ENCODE data around the gene TRIM22. TPM values are rescaled to one million over a fixed set of nuclear protein-coding genes. Genes with fewer than 3 reads are reported as not detected.

Gene TRIM22
- polyA plus RNA-seq, 10 donors: 4.5 to 16.0 (median 10.6) TPM

GRCh38 chr11:5737670-5738392 is 48.2 kb downstream of the TRIM22 start:
- no peak for DNase-seq

GRCh38 chr11:5738431-5738830 is 48.8 kb downstream of the TRIM22 start:
- DNase-seq: no peak

GRCh38 chr11:5746614-5747013 is 57.0 kb downstream of the TRIM22 start:
- DNase-seq: no peak

- DNase-seq: no peak
These were observed 60.2 kb downstream of the TRIM22 start for GRCh38 chr11:5749836-5750235.

- no peak for DNase-seq
These were observed 64.4 kb downstream of the TRIM22 start, which contains the start of gene OR52N4 for GRCh38 chr11:5753943-5754342. Gene OR52N4 (plus strand): TSS chr11:5754243. CDS start chr11:5754741, 498 bp downstream.

Other genes starting within 250 kb of the TRIM22 start
- not detected for gene OR51I1, start 248.3 kb upstream of the TRIM22 start, polyA plus RNA-seq (ENCODE audit: insufficient read length in 10 of 10)
- not detected for gene OR51I2, start 240.5 kb upstream of the TRIM22 start, polyA plus RNA-seq (ENCODE audit: insufficient read length in 10 of 10)
- not detected for gene OR52D1, start 201.1 kb upstream of the TRIM22 start, polyA plus RNA-seq (ENCODE audit: insufficient read length in 10 of 10)
- not detected for gene UBQLN3, start 179.8 kb upstream of the TRIM22 start, polyA plus RNA-seq (ENCODE audit: insufficient read length in 10 of 10)
- under 1 TPM; 0.05 to 0.53 (median 0.19) TPM for gene UBQLNL, start 173.1 kb upstream of the TRIM22 start, polyA plus RNA-seq (ENCODE audit: insufficient read length in 10 of 10)
- not detected for gene OR52H1, start 141.2 kb upstream of the TRIM22 start, polyA plus RNA-seq (ENCODE audit: insufficient read length in 10 of 10)
- gene OR52B6, start 108.9 kb upstream of the TRIM22 start, polyA plus RNA-seq (ENCODE audit: insufficient read length in 10 of 10): not detected
- 1 to 10 TPM; 1.0 to 2.3 (median 1.6) TPM for gene TRIM6, start 93.2 kb upstream of the TRIM22 start, polyA plus RNA-seq (ENCODE audit: insufficient read length in 10 of 10)
- gene TRIM34, start 64.8 kb upstream of the TRIM22 start, polyA plus RNA-seq (ENCODE audit: insufficient read length in 10 of 10): 1 to 10 TPM; 3.9 to 6.8 (median 4.7) TPM
- 10 to 100 TPM in 9 of 10 donors, 1 to 10 TPM in 1; 9.9 to 17.8 (median 13.6) TPM for gene TRIM5, start 4.7 kb upstream of the TRIM22 start, polyA plus RNA-seq (ENCODE audit: insufficient read length in 10 of 10)
- gene OR56B1, start 46.7 kb downstream of the TRIM22 start, polyA plus RNA-seq (ENCODE audit: insufficient read length in 10 of 10): not detected
- under 1 TPM in 1 of 10 donors, not detected in 9; 0.18 TPM for gene OR52N4, start 64.5 kb downstream of the TRIM22 start, polyA plus RNA-seq (ENCODE audit: insufficient read length in 10 of 10)
- gene OR52N5, start 93.6 kb downstream of the TRIM22 start, polyA plus RNA-seq (ENCODE audit: insufficient read length in 10 of 10): not detected
- gene OR52N1, start 101.5 kb downstream of the TRIM22 start, polyA plus RNA-seq (ENCODE audit: insufficient read length in 10 of 10): not detected
- not detected for gene OR52N2, start 119.1 kb downstream of the TRIM22 start, polyA plus RNA-seq (ENCODE audit: insufficient read length in 10 of 10)
- gene OR52E6, start 152.1 kb downstream of the TRIM22 start, polyA plus RNA-seq (ENCODE audit: insufficient read length in 10 of 10): not detected
- gene OR52E8, start 167.9 kb downstream of the TRIM22 start, polyA plus RNA-seq (ENCODE audit: insufficient read length in 10 of 10): not detected
- gene OR52E4, start 190.8 kb downstream of the TRIM22 start, polyA plus RNA-seq (ENCODE audit: insufficient read length in 10 of 10): not detected
- gene OR52E5, start 203.4 kb downstream of the TRIM22 start, polyA plus RNA-seq (ENCODE audit: insufficient read length in 10 of 10): not detected